Measurements from ENCODE around the gene CD79B.
"Not testable (repeated sequence)": the region's sequence is repeated elsewhere in the genome, so short reads cannot be mapped to it uniquely, and the experiment has no call there.

The CD79B gene

GRCh38 chr17:63896524-63897354 lies 35.4 kb downstream of the CD79B start, which contains the start of gene CSH1:
Gene CSH1 (minus strand): TSS chr17:63896574. CDS start chr17:63896511, 63 bp downstream.
- not testable (repeated sequence) for H3K9ac ChIP-seq (ENCODE audit: low read depth in 1 of 2, low read length in 2 of 2); H3K27ac ChIP-seq (ENCODE audit: low read depth in 2 of 2, low read length in 2 of 2); H3K4me1 ChIP-seq (ENCODE audit: control insufficient read depth in 2 of 2, insufficient read depth in 2 of 2, low read length in 2 of 2); H3K27me3 ChIP-seq (ENCODE audit: control insufficient read depth in 2 of 2, insufficient read depth in 2 of 2, low read length in 2 of 2); H3K4me3 ChIP-seq (ENCODE audit: low read length in 2 of 2); H3K9me3 ChIP-seq (ENCODE audit: control insufficient read depth in 2 of 2, low read length in 2 of 2); H3K36me3 ChIP-seq (ENCODE audit: control insufficient read depth in 2 of 2, insufficient read depth in 2 of 2, low read length in 2 of 2)

GRCh38 chr17:63894821-63895220 lies 37.3 kb downstream of the CD79B start:
- not testable (repeated sequence) for H3K9me3 ChIP-seq (ENCODE audit: control insufficient read depth in 2 of 2, low read length in 2 of 2); H3K36me3 ChIP-seq (ENCODE audit: control insufficient read depth in 2 of 2, insufficient read depth in 2 of 2, low read length in 2 of 2); H3K27me3 ChIP-seq (ENCODE audit: control insufficient read depth in 2 of 2, insufficient read depth in 2 of 2, low read length in 2 of 2); H3K4me3 ChIP-seq (ENCODE audit: low read length in 2 of 2); H3K27ac ChIP-seq (ENCODE audit: low read depth in 2 of 2, low read length in 2 of 2); H3K4me1 ChIP-seq (ENCODE audit: control insufficient read depth in 2 of 2, insufficient read depth in 2 of 2, low read length in 2 of 2); H3K9ac ChIP-seq (ENCODE audit: low read depth in 1 of 2, low read length in 2 of 2)

- H3K4me1 ChIP-seq (ENCODE audit: control insufficient read depth in 2 of 2, insufficient read depth in 2 of 2, low read length in 2 of 2); H3K9ac ChIP-seq (ENCODE audit: low read depth in 1 of 2, low read length in 2 of 2); H3K4me3 ChIP-seq (ENCODE audit: low read length in 2 of 2); H3K27ac ChIP-seq (ENCODE audit: low read depth in 2 of 2, low read length in 2 of 2); H3K9me3 ChIP-seq (ENCODE audit: control insufficient read depth in 2 of 2, low read length in 2 of 2); H3K36me3 ChIP-seq (ENCODE audit: control insufficient read depth in 2 of 2, insufficient read depth in 2 of 2, low read length in 2 of 2); H3K27me3 ChIP-seq (ENCODE audit: control insufficient read depth in 2 of 2, insufficient read depth in 2 of 2, low read length in 2 of 2): not testable (repeated sequence)
These were observed 38.1 kb downstream of the CD79B start for GRCh38 chr17:63894021-63894420.

GRCh38 chr17:63892316-63893037 lies 39.7 kb downstream of the CD79B start:
- not testable (repeated sequence) for H3K9ac ChIP-seq (ENCODE audit: low read depth in 1 of 2, low read length in 2 of 2); H3K9me3 ChIP-seq (ENCODE audit: control insufficient read depth in 2 of 2, low read length in 2 of 2); H3K27ac ChIP-seq (ENCODE audit: low read depth in 2 of 2, low read length in 2 of 2); H3K36me3 ChIP-seq (ENCODE audit: control insufficient read depth in 2 of 2, insufficient read depth in 2 of 2, low read length in 2 of 2); H3K27me3 ChIP-seq (ENCODE audit: control insufficient read depth in 2 of 2, insufficient read depth in 2 of 2, low read length in 2 of 2); H3K4me3 ChIP-seq (ENCODE audit: low read length in 2 of 2); H3K4me1 ChIP-seq (ENCODE audit: control insufficient read depth in 2 of 2, insufficient read depth in 2 of 2, low read length in 2 of 2)

GRCh38 chr17:63889026-63889848 lies 42.9 kb downstream of the CD79B start:
- H3K27me3 ChIP-seq (ENCODE audit: control insufficient read depth in 2 of 2, insufficient read depth in 2 of 2, low read length in 2 of 2); H3K9me3 ChIP-seq (ENCODE audit: control insufficient read depth in 2 of 2, low read length in 2 of 2); H3K4me3 ChIP-seq (ENCODE audit: low read length in 2 of 2); H3K27ac ChIP-seq (ENCODE audit: low read depth in 2 of 2, low read length in 2 of 2); H3K36me3 ChIP-seq (ENCODE audit: control insufficient read depth in 2 of 2, insufficient read depth in 2 of 2, low read length in 2 of 2); H3K9ac ChIP-seq (ENCODE audit: low read depth in 1 of 2, low read length in 2 of 2); H3K4me1 ChIP-seq (ENCODE audit: control insufficient read depth in 2 of 2, insufficient read depth in 2 of 2, low read length in 2 of 2): not testable (repeated sequence)

- H3K4me3 ChIP-seq (ENCODE audit: low read length in 2 of 2); H3K9me3 ChIP-seq (ENCODE audit: control insufficient read depth in 2 of 2, low read length in 2 of 2); H3K36me3 ChIP-seq (ENCODE audit: control insufficient read depth in 2 of 2, insufficient read depth in 2 of 2, low read length in 2 of 2); H3K27me3 ChIP-seq (ENCODE audit: control insufficient read depth in 2 of 2, insufficient read depth in 2 of 2, low read length in 2 of 2); H3K27ac ChIP-seq (ENCODE audit: low read depth in 2 of 2, low read length in 2 of 2); H3K4me1 ChIP-seq (ENCODE audit: control insufficient read depth in 2 of 2, insufficient read depth in 2 of 2, low read length in 2 of 2); H3K9ac ChIP-seq (ENCODE audit: low read depth in 1 of 2, low read length in 2 of 2): not testable (repeated sequence)
These were observed 47.0 kb downstream of the CD79B start for GRCh38 chr17:63885119-63885518.

GRCh38 chr17:63882626-63883126 lies 49.5 kb downstream of the CD79B start:
- H3K4me3 ChIP-seq (ENCODE audit: low read length in 2 of 2); H3K9me3 ChIP-seq (ENCODE audit: control insufficient read depth in 2 of 2, low read length in 2 of 2); H3K4me1 ChIP-seq (ENCODE audit: control insufficient read depth in 2 of 2, insufficient read depth in 2 of 2, low read length in 2 of 2); H3K36me3 ChIP-seq (ENCODE audit: control insufficient read depth in 2 of 2, insufficient read depth in 2 of 2, low read length in 2 of 2); H3K27ac ChIP-seq (ENCODE audit: low read depth in 2 of 2, low read length in 2 of 2); H3K9ac ChIP-seq (ENCODE audit: low read depth in 1 of 2, low read length in 2 of 2); H3K27me3 ChIP-seq (ENCODE audit: control insufficient read depth in 2 of 2, insufficient read depth in 2 of 2, low read length in 2 of 2): not testable (repeated sequence)

- Histone ChIP-seq H3K27ac (ENCODE audit: low read depth in 2 of 2, low read length in 2 of 2) (no peak within 1 kb of the TSS), H3K9me3 (ENCODE audit: control insufficient read depth in 2 of 2, low read length in 2 of 2) (no peaks in the 10 kb centered on the region)
These were observed 50.1 kb downstream of the CD79B start, which contains the start of gene GH2 for GRCh38 chr17:63881935-63882601. Gene GH2 (minus strand): TSS chr17:63881944. CDS start chr17:63881801, 143 bp downstream.

GRCh38 chr17:63881337-63881736 lies 50.8 kb downstream of the CD79B start:
- H3K36me3 ChIP-seq (ENCODE audit: control insufficient read depth in 2 of 2, insufficient read depth in 2 of 2, low read length in 2 of 2); H3K27ac ChIP-seq (ENCODE audit: low read depth in 2 of 2, low read length in 2 of 2); H3K9me3 ChIP-seq (ENCODE audit: control insufficient read depth in 2 of 2, low read length in 2 of 2); H3K9ac ChIP-seq (ENCODE audit: low read depth in 1 of 2, low read length in 2 of 2); H3K4me3 ChIP-seq (ENCODE audit: low read length in 2 of 2); H3K4me1 ChIP-seq (ENCODE audit: control insufficient read depth in 2 of 2, insufficient read depth in 2 of 2, low read length in 2 of 2); H3K27me3 ChIP-seq (ENCODE audit: control insufficient read depth in 2 of 2, insufficient read depth in 2 of 2, low read length in 2 of 2): not testable (repeated sequence)

More at GRCh38 chr17:63881935-63882601, 50.1 kb downstream of the CD79B start, which contains the start of gene GH2:
- no peak within 1 kb of the TSS for H3K9ac ChIP-seq (ENCODE audit: low read depth in 1 of 2, low read length in 2 of 2)
- no peaks in the 10 kb centered on the region for H3K27me3 ChIP-seq (ENCODE audit: control insufficient read depth in 2 of 2, insufficient read depth in 2 of 2, low read length in 2 of 2)
- no peaks in the 10 kb centered on the region for H3K4me1 ChIP-seq (ENCODE audit: control insufficient read depth in 2 of 2, insufficient read depth in 2 of 2, low read length in 2 of 2)
- no peaks in the 10 kb centered on the region for H3K36me3 ChIP-seq (ENCODE audit: control insufficient read depth in 2 of 2, insufficient read depth in 2 of 2, low read length in 2 of 2)
- no peak within 1 kb of the TSS for H3K4me3 ChIP-seq (ENCODE audit: low read length in 2 of 2)

Measured in mucosa of rectum (tissue), 2 donors.